Neural crest cell (in vitro differentiated cells): ENCODE measurements around the gene NTN1. TPM values are rescaled to one million over a fixed set of nuclear protein-coding genes. Genes with fewer than 3 reads are reported as not detected.

ENCODE experiments used
- DNase-seq: peaks from one replicate; pipeline ENCODE4 v3.0.0; 2021; ENCODE audit warnings: low read depth, mixed read lengths, low spot score
- H3K27ac Mint-ChIP-seq: one replicate; pipeline ENCODE4 v1.8.0; 2021; ENCODE audit warnings: mild to moderate bottlenecking, mixed read lengths; ENCODE audit not compliant: unreplicated experiment
- H3K27me3 Mint-ChIP-seq: 2 replicates; pipeline ENCODE4 v1.8.0; 2021; ENCODE audit warnings: low read depth, mild to moderate bottlenecking, mixed read lengths
- H3K36me3 Mint-ChIP-seq: 2 replicates; pipeline ENCODE4 v1.8.0; 2021; ENCODE audit warnings: low read depth, mild to moderate bottlenecking, mixed read lengths
- H3K4me1 Mint-ChIP-seq: 2 replicates; pipeline ENCODE4 v1.8.0; 2021; ENCODE audit warnings: mixed read lengths
- H3K4me3 Mint-ChIP-seq: one replicate; pipeline ENCODE4 v1.8.0; 2021; ENCODE audit warnings: mild to moderate bottlenecking, mixed read lengths
- H3K9me3 Mint-ChIP-seq: 2 replicates; pipeline ENCODE4 v1.8.0; 2021; ENCODE audit warnings: mixed read lengths
- total RNA-seq: library from RNA; stranded (reverse); gene quantifications from 2 replicates; pipeline ENCODE4 v1.2.1, GENCODE V29; 2021
- TF ChIP-seq, protein P1 (sequence below): fragments of 200-600 bp; sonication (generic); conservative IDR thresholded peaks from 2 replicates; pipeline ENCODE4 v1.5.0; 2021; ENCODE audit warnings: antibody characterized with exemption, mild to moderate bottlenecking

Gene NTN1
- total RNA-seq, 1 donor from 2014 or later, result 10.1 TPM

DNA sequence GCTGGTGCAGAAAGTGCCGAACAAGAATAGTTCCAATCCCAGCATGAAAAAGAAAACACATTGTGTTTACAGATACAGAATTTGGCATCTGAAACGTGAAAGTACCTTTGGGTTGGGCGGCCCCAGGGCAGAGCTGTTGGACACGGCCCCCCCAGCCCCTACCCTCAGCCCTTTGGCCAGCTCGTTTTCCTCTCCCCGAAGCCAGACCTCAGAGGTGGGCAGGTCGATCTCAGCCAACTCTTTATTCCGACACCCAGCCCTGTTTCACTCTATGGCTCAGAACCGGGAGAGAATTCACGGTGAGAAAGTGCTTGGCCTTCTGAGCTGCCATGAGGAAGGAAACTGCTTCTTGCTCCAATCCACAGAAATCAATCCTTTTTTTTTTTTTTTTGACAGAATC lies 11.3 kb downstream of the NTN1 start:
- no peaks in the 10 kb centered on the region for H3K9me3 Mint-ChIP-seq
- no peak overlapping the region for H3K4me3 Mint-ChIP-seq
- peaks cover 29% of the 10 kb centered on the region for H3K27me3 Mint-ChIP-seq
- no peaks in the 10 kb centered on the region for H3K36me3 Mint-ChIP-seq
- DNase-seq, result no peak
- H3K4me1 Mint-ChIP-seq, result peaks cover 15% of the 10 kb centered on the region
- H3K27ac Mint-ChIP-seq, result no peak overlapping the region
- TF ChIP-seq, protein P1, sequence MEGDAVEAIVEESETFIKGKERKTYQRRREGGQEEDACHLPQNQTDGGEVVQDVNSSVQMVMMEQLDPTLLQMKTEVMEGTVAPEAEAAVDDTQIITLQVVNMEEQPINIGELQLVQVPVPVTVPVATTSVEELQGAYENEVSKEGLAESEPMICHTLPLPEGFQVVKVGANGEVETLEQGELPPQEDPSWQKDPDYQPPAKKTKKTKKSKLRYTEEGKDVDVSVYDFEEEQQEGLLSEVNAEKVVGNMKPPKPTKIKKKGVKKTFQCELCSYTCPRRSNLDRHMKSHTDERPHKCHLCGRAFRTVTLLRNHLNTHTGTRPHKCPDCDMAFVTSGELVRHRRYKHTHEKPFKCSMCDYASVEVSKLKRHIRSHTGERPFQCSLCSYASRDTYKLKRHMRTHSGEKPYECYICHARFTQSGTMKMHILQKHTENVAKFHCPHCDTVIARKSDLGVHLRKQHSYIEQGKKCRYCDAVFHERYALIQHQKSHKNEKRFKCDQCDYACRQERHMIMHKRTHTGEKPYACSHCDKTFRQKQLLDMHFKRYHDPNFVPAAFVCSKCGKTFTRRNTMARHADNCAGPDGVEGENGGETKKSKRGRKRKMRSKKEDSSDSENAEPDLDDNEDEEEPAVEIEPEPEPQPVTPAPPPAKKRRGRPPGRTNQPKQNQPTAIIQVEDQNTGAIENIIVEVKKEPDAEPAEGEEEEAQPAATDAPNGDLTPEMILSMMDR, result no peak

DNA sequence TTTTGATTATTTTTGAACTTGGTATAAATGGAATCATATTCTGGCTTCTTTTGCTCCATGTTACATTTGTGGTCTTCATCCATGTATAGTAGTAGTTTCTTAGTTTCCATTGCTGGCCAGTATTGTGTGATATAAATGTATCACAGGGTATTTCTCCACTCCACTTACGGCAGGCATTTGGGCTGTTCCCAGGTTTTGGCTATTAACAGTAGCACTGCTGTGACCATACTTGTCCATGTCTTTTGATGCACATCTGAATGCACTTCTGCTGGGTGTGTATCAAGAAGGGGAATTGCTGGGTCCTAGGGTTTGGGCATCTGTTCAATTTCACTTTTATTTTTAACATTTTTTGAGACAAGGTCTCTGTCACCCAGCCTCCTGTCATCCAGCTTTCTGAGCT lies 13.9 kb downstream of the NTN1 start:
- peaks cover 8% of the 10 kb centered on the region for H3K9me3 Mint-ChIP-seq
- H3K4me1 Mint-ChIP-seq, result no peaks in the 10 kb centered on the region
- TF ChIP-seq, protein P1, result no peak
- H3K27ac Mint-ChIP-seq, result no peak overlapping the region
- DNase-seq, result no peak
- H3K4me3 Mint-ChIP-seq, result no peak overlapping the region
- H3K36me3 Mint-ChIP-seq, result peaks cover 2% of the 10 kb centered on the region
- peaks cover 11% of the 10 kb centered on the region for H3K27me3 Mint-ChIP-seq

DNA sequence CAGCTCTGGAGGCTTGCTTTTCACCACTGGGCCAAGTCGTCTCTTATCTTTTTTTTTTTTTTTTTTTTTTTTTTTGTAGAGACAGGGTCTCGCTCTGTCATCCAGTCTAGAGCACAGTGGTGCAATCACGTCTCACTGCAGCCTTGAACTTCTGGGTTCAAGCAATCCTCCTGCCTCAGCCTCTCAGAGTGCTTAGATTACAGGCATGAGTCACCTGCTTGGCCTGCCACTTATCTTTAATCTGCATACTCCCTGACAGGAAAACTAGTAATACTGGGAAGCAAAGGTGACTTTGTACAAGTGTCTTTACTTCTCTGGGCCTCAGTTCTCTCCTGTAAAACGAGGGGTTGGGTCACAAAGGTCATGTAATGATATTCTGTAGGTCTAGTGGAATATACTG lies 15.0 kb downstream of the NTN1 start:
- Mint-ChIP-seq H3K36me3 (peaks cover 6% of the 10 kb centered on the region), H3K9me3 (peaks cover 14% of the 10 kb centered on the region), H3K27ac (no peak overlapping the region), H3K4me3 (no peak overlapping the region), H3K4me1 (no peaks in the 10 kb centered on the region), H3K27me3 (peaks cover 3% of the 10 kb centered on the region)
- TF ChIP-seq, protein P1, result no peak
- DNase-seq, result no peak

DNA sequence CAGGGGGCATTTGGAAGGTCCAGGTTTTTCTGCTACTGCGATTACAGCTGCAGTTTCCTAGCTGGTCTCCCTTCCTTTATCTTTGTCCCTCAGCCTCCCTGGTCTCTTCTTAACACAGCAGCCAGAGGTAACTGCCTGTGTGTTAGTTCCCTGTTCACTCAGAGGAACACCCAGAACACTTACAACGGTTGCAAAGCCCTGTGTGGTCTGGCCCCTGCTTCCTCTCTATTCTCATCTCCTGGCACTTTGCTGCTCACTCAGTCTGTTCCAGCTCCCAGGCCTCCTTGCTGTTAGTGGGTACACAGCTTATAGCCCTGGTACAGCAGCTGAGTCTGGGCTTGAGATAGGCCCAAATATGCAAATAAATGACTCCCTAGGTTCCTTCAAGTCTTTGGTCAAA lies 16.4 kb downstream of the NTN1 start:
- Mint-ChIP-seq H3K4me1 (no peaks in the 10 kb centered on the region), H3K27ac (no peak overlapping the region), H3K9me3 (peaks cover 14% of the 10 kb centered on the region), H3K36me3 (peaks cover 6% of the 10 kb centered on the region), H3K27me3 (no peaks in the 10 kb centered on the region), H3K4me3 (no peak overlapping the region)
- TF ChIP-seq, protein P1, result no peak
- DNase-seq, result no peak

DNA sequence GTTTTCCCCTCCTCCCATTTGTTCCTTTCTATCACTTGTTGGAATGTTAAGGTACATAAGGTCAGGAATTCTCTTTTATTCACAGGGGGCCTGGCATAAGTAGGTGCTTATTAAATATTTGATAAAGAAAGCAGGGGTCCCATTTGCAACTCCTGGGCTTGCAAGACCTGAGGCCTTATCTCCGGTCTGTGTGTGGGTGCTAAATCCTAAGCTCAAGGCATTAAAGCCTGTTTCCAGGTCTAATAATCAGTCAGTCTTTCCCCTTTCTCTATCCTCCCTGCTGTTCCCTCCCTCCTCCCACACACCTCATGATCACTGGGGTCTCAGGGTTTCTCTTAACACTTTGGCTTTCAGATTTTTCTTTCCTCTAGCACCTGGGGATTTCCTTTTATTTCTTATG lies 17.1 kb downstream of the NTN1 start:
- H3K4me1 Mint-ChIP-seq, result no peaks in the 10 kb centered on the region
- TF ChIP-seq, protein P1, result no peak
- H3K27ac Mint-ChIP-seq, result no peak overlapping the region
- H3K27me3 Mint-ChIP-seq, result no peaks in the 10 kb centered on the region
- peaks cover 6% of the 10 kb centered on the region for H3K36me3 Mint-ChIP-seq
- peaks cover 14% of the 10 kb centered on the region for H3K9me3 Mint-ChIP-seq
- H3K4me3 Mint-ChIP-seq, result no peak overlapping the region
- no peak for DNase-seq
